Measurements from ENCODE around the gene TPI1. TPM values are rescaled to one million over a fixed set of nuclear protein-coding genes. Genes with fewer than 3 reads are reported as not detected.

TPI1 gene
- polyA plus RNA-seq, 1 of the 3 experiments (the other 2 are of a cell fraction) = 1,175 TPM

GRCh38 chr12:6919588-6919987, 52.3 kb downstream of the TPI1 start:
- H3K79me2 ChIP-seq (ENCODE audit: insufficient read depth) = peaks cover 13% of the 10 kb centered on the region; the same call in 1 of the 2 replicates
- peaks cover 6 to 11% of the 10 kb centered on the region in 2 experiments for H3K36me3 ChIP-seq (replicated peaks in 1 of 2; ENCODE audit: control insufficient read depth in 1 of 2, insufficient read depth in 2 of 2, low read length in 1 of 2)
- no peak overlapping the region for H2AFZ ChIP-seq (ENCODE audit: low read depth)
- H3K9me3 ChIP-seq = no peaks in the 10 kb centered on the region
- H3K4me2 ChIP-seq = no peak overlapping the region
- no peaks in the 10 kb centered on the region for H3K9me2 ChIP-seq
- H3K4me3 ChIP-seq (ENCODE audit: low read depth in 2 of 2, low read length in 1 of 2) = no peak overlapping the region
- no peak overlapping the region for H3K9ac ChIP-seq
- peaks cover 11 to 14% of the 10 kb centered on the region in 2 experiments; a peak in 3 of 4 replicates for H3K4me1 ChIP-seq (ENCODE audit: control insufficient read depth in 1 of 2, insufficient read depth in 2 of 2, low read depth in 1 of 2, low read length in 1 of 2)
- 82% methylated on average over 7 of the region's 7 CpGs for WGBS (ENCODE audit: low lambda C conversion rate)
- H3F3A ChIP-seq (replicated peaks; ENCODE audit: insufficient read depth) = peaks cover 5% of the 10 kb centered on the region
- POLR2A ChIA-PET = interaction anchor here (2.2 kb wide), 1 partner anchor 24 kb away, joined by 6 read pairs; the partner anchor contains the start of genes C12orf57 and RNU7-1
- H3K27me3 ChIP-seq (ENCODE audit: insufficient read depth) = no peaks in the 10 kb centered on the region
- H3K27ac ChIP-seq (ENCODE audit: low read depth in 2 of 2, low read length in 1 of 2) = no peak overlapping the region; a peak in 1 of 4 replicates
- CTCF ChIA-PET = interaction anchor here (1.2 to 8.2 kb wide), 5 partner anchors 17 to 51 kb away, joined by 3 to 134 read pairs (median 7); partner anchors contain the start of genes C12orf57 and SPSB2
- DNase-seq = no peak
- TF ChIP-seq PBX3 (IDR thresholded peaks at IDR 0.05) = no peak
- TF ChIP-seq NFIC (IDR thresholded peaks at IDR 0.05; ENCODE audit: borderline replicate concordance) = no peak
- TF ChIP-seq RFX5 (IDR thresholded peaks at IDR 0.05; ENCODE audit: low read length) = no peak
- TF ChIP-seq USF1 (IDR thresholded peaks at IDR 0.05; ENCODE audit: borderline replicate concordance, low read depth) = no peak
- TF ChIP-seq EZH2phosphoT487 (IDR thresholded peaks at IDR 0.05; ENCODE audit: borderline replicate concordance, low read depth) = no peak
- H4K20me1 ChIP-seq (ENCODE audit: insufficient read depth) = no peaks in the 10 kb centered on the region

Other genes with a start within 250 kb of the TPI1 start
- gene LPAR5, start 231.6 kb upstream of the TPI1 start, polyA plus RNA-seq (2012; rRNA removed) = 0.03 and 0.05 TPM in 2 replicates
- gene ACRBP, start 220.1 kb upstream of the TPI1 start, polyA plus RNA-seq (2012; rRNA removed) = 0.71 and 0.88 TPM in 2 replicates
- 96.5 and 163 TPM in 2 replicates for gene ING4, start 204.4 kb upstream of the TPI1 start, polyA plus RNA-seq (2012; rRNA removed)
- gene ZNF384, start 178.2 kb upstream of the TPI1 start, polyA plus RNA-seq (2012; rRNA removed) = 64.9 and 80.4 TPM in 2 replicates
- gene PIANP, start 166.7 kb upstream of the TPI1 start, polyA plus RNA-seq (2012; rRNA removed) = 5.9 and 9.9 TPM in 2 replicates
- 191 and 231 TPM in 2 replicates for gene COPS7A, start 143.5 kb upstream of the TPI1 start, polyA plus RNA-seq (2012; rRNA removed)
- gene MLF2, start 114.4 kb upstream of the TPI1 start, polyA plus RNA-seq (2012; rRNA removed) = 535 and 624 TPM in 2 replicates
- gene PTMS, start 101.2 kb upstream of the TPI1 start, polyA plus RNA-seq (2012; rRNA removed) = 391 and 661 TPM in 2 replicates
- 0.72 and 1.1 TPM in 2 replicates for gene LAG3, start 95.0 kb upstream of the TPI1 start, polyA plus RNA-seq (2012; rRNA removed)
- gene CD4, start 78.0 kb upstream of the TPI1 start, polyA plus RNA-seq (2012; rRNA removed) = 0.02 TPM in 1 of 2 replicates, not detected in the other
- gene GPR162, start 45.7 kb upstream of the TPI1 start, polyA plus RNA-seq (2012; rRNA removed) = 16.4 and 18.6 TPM in 2 replicates
- gene P3H3, start 39.1 kb upstream of the TPI1 start, polyA plus RNA-seq (2012; rRNA removed) = 49.5 and 74.6 TPM in 2 replicates
- gene GNB3, start 26.6 kb upstream of the TPI1 start, polyA plus RNA-seq (2012; rRNA removed) = 12.9 and 13.8 TPM in 2 replicates
- 33.0 and 34.0 TPM in 2 replicates for gene CDCA3, start 16.2 kb upstream of the TPI1 start, polyA plus RNA-seq (2012; rRNA removed)
- gene USP5, start 15.4 kb upstream of the TPI1 start, polyA plus RNA-seq (2012; rRNA removed) = 97.2 and 100 TPM in 2 replicates
- gene SPSB2, start 5.8 kb downstream of the TPI1 start, polyA plus RNA-seq (2012; rRNA removed) = 16.9 and 19.6 TPM in 2 replicates
- 11.9 TPM in 2 replicates for gene LRRC23, start 37.3 kb downstream of the TPI1 start, polyA plus RNA-seq (2012; rRNA removed)
- 50.6 and 56.9 TPM in 2 replicates for gene ENO2, start 47.0 kb downstream of the TPI1 start, polyA plus RNA-seq (2012; rRNA removed)
- gene ATN1, start 60.4 kb downstream of the TPI1 start, polyA plus RNA-seq (2012; rRNA removed) = 18.5 and 29.3 TPM in 2 replicates
- not detected in 2 replicates for gene RNU7-1, start 76.3 kb downstream of the TPI1 start, polyA plus RNA-seq (2012; rRNA removed)
- 560 and 659 TPM in 2 replicates for gene C12orf57, start 76.5 kb downstream of the TPI1 start, polyA plus RNA-seq (2012; rRNA removed)
- gene PTPN6, start 83.8 kb downstream of the TPI1 start, polyA plus RNA-seq (2012; rRNA removed) = 0.12 and 0.18 TPM in 2 replicates
- gene PHB2, start 103.1 kb downstream of the TPI1 start, polyA plus RNA-seq (2012; rRNA removed) = 386 and 447 TPM in 2 replicates
- 77.4 and 82.8 TPM in 2 replicates for gene EMG1, start 103.4 kb downstream of the TPI1 start, polyA plus RNA-seq (2012; rRNA removed)
- 23.8 and 29.2 TPM in 2 replicates for gene LPCAT3, start 150.9 kb downstream of the TPI1 start, polyA plus RNA-seq (2012; rRNA removed)
- 14.5 and 19.3 TPM in 2 replicates for gene C1S, start 193.2 kb downstream of the TPI1 start, polyA plus RNA-seq (2012; rRNA removed)
- gene C1R, start 224.9 kb downstream of the TPI1 start, polyA plus RNA-seq (2012; rRNA removed) = 18.7 and 20.1 TPM in 2 replicates
- 8.3 and 9.5 TPM in 2 replicates for gene C1RL, start 241.7 kb downstream of the TPI1 start, polyA plus RNA-seq (2012; rRNA removed)

Data from SK-N-SH (cell line).